IMR-90 (cell line): ENCODE measurements around the gene FXN. TPM values are rescaled to one million over a fixed set of nuclear protein-coding genes. Genes with fewer than 3 reads are reported as not detected.

Experiments
- ATAC-seq: fragments of 200-7000 bp; cut with Tn5 transposase; 2 replicates; pipeline ENCODE4 v1.9.1; 2020; ENCODE audit warnings: low read depth, mild to moderate bottlenecking, moderate library complexity
- BruUV-seq: library from RNA; stranded (reverse); fragments of 400-500 nt; replicated peaks from 2 replicates; lab custom pipeline; 2021; lab: Mats Ljungman, UMichigan
- CTCF ChIA-PET: fragments of 300-600 bp; formaldehyde crosslinking; extraction: SDS; loops from one replicate; lab custom pipeline; 2021; ENCODE audit warnings: antibody characterized with exemption; lab: Yijun Ruan, JAX
- POLR2A ChIA-PET: fragments of 300-600 bp; sonication (Branson Sonifier 250); formaldehyde crosslinking; loops from one replicate; lab custom pipeline; 2022; ENCODE audit warnings: antibody characterized with exemption; ENCODE audit not compliant: unreplicated experiment; lab: Charles Lee
- DNase-seq: peaks from one replicate; pipeline ENCODE4 v3.0.0; 2013
- H2AFZ ChIP-seq: replicated peaks from 2 replicates; pipeline ENCODE3; 2013; ENCODE audit warnings: low read length, mild to moderate bottlenecking; ENCODE audit not compliant: poor library complexity
- H2AK5ac ChIP-seq: 2 replicates; pipeline ENCODE4 v1.6.1; 2013; ENCODE audit warnings: low read depth, low read length, inconsistent platforms
- H2AK9ac ChIP-seq: replicated peaks from 2 replicates; pipeline ENCODE3; 2013; ENCODE audit warnings: mild to moderate bottlenecking, low read depth, low read length, moderate library complexity; ENCODE audit not compliant: poor library complexity
- H2BK120ac ChIP-seq: 2 replicates; pipeline ENCODE4 v1.6.1; 2013; ENCODE audit warnings: low read depth, low read length, inconsistent platforms
- H2BK15ac ChIP-seq: 3 replicates; pipeline ENCODE4 v1.6.1; 2013; ENCODE audit warnings: low read depth, low read length, inconsistent platforms
- H2BK20ac ChIP-seq: 2 replicates; pipeline ENCODE4 v1.6.1; 2013; ENCODE audit warnings: low read depth, mild to moderate bottlenecking, inconsistent platforms, low read length, moderate library complexity
- H2BK5ac ChIP-seq: 2 replicates; pipeline ENCODE4 v1.6.1; 2013; ENCODE audit warnings: mild to moderate bottlenecking, low read depth, low read length, inconsistent platforms; ENCODE audit not compliant: poor library complexity, severe bottlenecking
- H3K14ac ChIP-seq: replicated peaks from 2 replicates; pipeline ENCODE4 v1.6.1; 2013; ENCODE audit warnings: low read depth, low read length, inconsistent platforms
- H3K18ac ChIP-seq: 2 replicates; pipeline ENCODE4 v1.6.1; 2013; ENCODE audit warnings: low read depth, low read length, control low read depth
- H3K23ac ChIP-seq: 2 replicates; pipeline ENCODE4 v1.6.1; 2013; ENCODE audit warnings: low read depth, low read length, inconsistent platforms
- H3K27ac ChIP-seq: 2 replicates; pipeline ENCODE4 v1.5.1; 2013; ENCODE audit warnings: mild to moderate bottlenecking, control low read depth, low read length; ENCODE audit not compliant: insufficient read depth
- H3K27me3 ChIP-seq: 2 replicates; pipeline ENCODE4 v1.6.1; 2013; ENCODE audit warnings: low read length; ENCODE audit not compliant: control insufficient read depth, insufficient read depth
- H3K36me3 ChIP-seq: 2 replicates; pipeline ENCODE4 v1.6.1; 2013; ENCODE audit warnings: low read length, mixed read lengths; ENCODE audit not compliant: control insufficient read depth, insufficient read depth
- H3K4ac ChIP-seq: 2 replicates; pipeline ENCODE4 v1.6.1; 2013; ENCODE audit warnings: low read depth, low read length, inconsistent platforms
- H3K4me1 ChIP-seq: 2 replicates; pipeline ENCODE4 v1.6.1; 2013; ENCODE audit warnings: low read length, mixed read lengths; ENCODE audit not compliant: control insufficient read depth, insufficient read depth
- H3K4me2 ChIP-seq: 2 replicates; pipeline ENCODE4 v1.6.1; 2013; ENCODE audit warnings: low read depth, mild to moderate bottlenecking, control low read depth, low read length, moderate library complexity
- H3K4me3 ChIP-seq: 2 replicates; pipeline ENCODE4 v1.5.1; 2013; ENCODE audit warnings: low read depth, mild to moderate bottlenecking, control low read depth, low read length, moderate library complexity; ENCODE audit not compliant: insufficient read depth
- H3K56ac ChIP-seq: 2 replicates; pipeline ENCODE4 v1.6.1; 2013; ENCODE audit warnings: low read length, inconsistent platforms; ENCODE audit not compliant: insufficient read depth; ENCODE audit errors: extremely low read depth
- H3K79me1 ChIP-seq, 2 experiments: 2 replicates each; pipeline ENCODE4 v1.6.1; 2013; ENCODE audit warnings: low read length in 2 of 2, inconsistent platforms in 1 of 2, low read depth in 1 of 2
- H3K9ac ChIP-seq: 2 replicates; pipeline ENCODE4 v1.6.1; 2013; ENCODE audit warnings: low read depth, low read length, control low read depth
- H3K9me1 ChIP-seq: 2 replicates; pipeline ENCODE4 v1.6.1; 2013; ENCODE audit warnings: low read length, inconsistent platforms; ENCODE audit not compliant: insufficient read depth
- H3K9me3 ChIP-seq: 2 replicates; pipeline ENCODE4 v1.6.1; 2013; ENCODE audit warnings: low read length; ENCODE audit not compliant: control insufficient read depth, insufficient read depth
- H4K20me1 ChIP-seq: 2 replicates; pipeline ENCODE4 v1.6.1; 2013; ENCODE audit warnings: low read length, inconsistent platforms; ENCODE audit not compliant: insufficient read depth
- H4K5ac ChIP-seq: 2 replicates; pipeline ENCODE4 v1.6.1; 2013; ENCODE audit warnings: mild to moderate bottlenecking, low read depth, low read length, control low read depth
- H4K8ac ChIP-seq, 2 experiments: 2 replicates each; pipeline ENCODE4 v1.6.1; 2013; ENCODE audit warnings: low read depth in 2 of 2, low read length in 2 of 2, control low read depth in 1 of 2, inconsistent platforms in 1 of 2
- H4K91ac ChIP-seq: 2 replicates; pipeline ENCODE4 v1.6.1; 2013; ENCODE audit warnings: low read depth, low read length, inconsistent platforms; ENCODE audit not compliant: insufficient read depth
- BHLHE40 ChIP-seq: fragments of 150-350 bp; IDR thresholded peaks from 2 replicates; pipeline ENCODE4 v1.6.1; 2016; ENCODE audit warnings: mild to moderate bottlenecking, low read depth, low read length
- CEBPB ChIP-seq: IDR thresholded peaks from 2 replicates; pipeline ENCODE4 v1.6.1; 2012; ENCODE audit warnings: low read depth, low read length, improper control_type of control experiment
- CHD1 ChIP-seq: IDR thresholded peaks from 2 replicates; pipeline ENCODE4 v1.6.1; 2012; ENCODE audit warnings: low read depth, low read length, improper control_type of control experiment
- CTCF ChIP-seq: conservative IDR thresholded peaks from 2 replicates; pipeline ENCODE4 v1.5.1; 2012; ENCODE audit warnings: mild to moderate bottlenecking, low read depth, low read length, improper control_type of control experiment
- FOS ChIP-seq: fragments of 150-350 bp; IDR thresholded peaks from 2 replicates; pipeline ENCODE4 v1.6.1; 2016; ENCODE audit warnings: low read depth, low read length
- MAFK ChIP-seq: IDR thresholded peaks from 2 replicates; pipeline ENCODE4 v1.6.1; 2012; ENCODE audit warnings: low read depth, low read length, improper control_type of control experiment
- MAZ ChIP-seq: IDR thresholded peaks from 2 replicates; pipeline ENCODE4 v1.6.1; 2012; ENCODE audit warnings: low read depth, mild to moderate bottlenecking, low read length, improper control_type of control experiment, moderate library complexity, borderline replicate concordance
- MXI1 ChIP-seq: IDR thresholded peaks from 2 replicates; pipeline ENCODE4 v1.6.1; 2012; ENCODE audit warnings: low read depth, mild to moderate bottlenecking, low read length, moderate library complexity, borderline replicate concordance
- NFE2L2 ChIP-seq: fragments of 150-350 bp; IDR thresholded peaks from 2 replicates; pipeline ENCODE4 v1.6.1; 2016; ENCODE audit warnings: low read depth, mild to moderate bottlenecking, low read length
- POLR2A ChIP-seq: IDR thresholded peaks from 2 replicates; pipeline ENCODE4 v1.6.1; 2012; ENCODE audit warnings: mild to moderate bottlenecking, low read depth, low read length
- RCOR1 ChIP-seq: IDR thresholded peaks from 2 replicates; pipeline ENCODE4 v1.6.1; 2012; ENCODE audit warnings: mild to moderate bottlenecking, low read length, improper control_type of control experiment; ENCODE audit not compliant: insufficient replicate concordance
- SMC3 ChIP-seq: fragments of 150-350 bp; IDR thresholded peaks from 2 replicates; pipeline ENCODE4 v1.6.1; 2016; ENCODE audit warnings: low read depth, mild to moderate bottlenecking, antibody characterized with exemption, low read length, moderate library complexity
- USF2 ChIP-seq: fragments of 150-350 bp; IDR thresholded peaks from 2 replicates; pipeline ENCODE4 v1.6.1; 2017; ENCODE audit warnings: mild to moderate bottlenecking, antibody characterized with exemption, low read length, low read depth
- WGBS, 2 experiments: methylation state at CpG; one replicate each; pipeline versions ENCODE4 v1.1.5 to v1.1.7; 2013; ENCODE audit warnings: missing lambda C conversion rate in 2 of 2; ENCODE audit not compliant: insufficient read length in 1 of 2; ENCODE audit errors: extremely low coverage in 2 of 2; 5-methylcytosine and 5-hydroxymethylcytosine counted together
- dilution Hi-C: fragments of 300-500 bp; cut with HindIII; formaldehyde crosslinking; loops from one replicate; pipeline ENCODE4 v1.14.3; 2018; ENCODE audit warnings: low sequenced_read_pairs; ENCODE audit not compliant: unreplicated experiment
- in situ Hi-C: fragments of 300-500 bp; cut with MboI; formaldehyde crosslinking; loops from 3 replicates; pipeline ENCODE4 v1.14.3; 2019; ENCODE audit warnings: low sequenced_read_pairs, inconsistent platforms, mixed read lengths
- intact Hi-C: fragments of 100-400 bp; cut with micrococcal nuclease; formaldehyde crosslinking; loops from 2 replicates; pipeline ENCODE4 v1.10.0; 2022
- polyA plus RNA-seq, 3 experiments: library from polyadenylated mRNA; depleted of rRNA; stranded (reverse); fragments of >200 nt; gene quantifications; 2 replicates each; pipeline ENCODE4 v1.2.3, GENCODE V29; 2012; ENCODE audit warnings: low replicate concordance in 1 of 3
- total RNA-seq: library from RNA; depleted of rRNA; stranded (reverse); fragments of >200 nt; gene quantifications from 2 replicates; pipeline ENCODE4 v1.2.3, GENCODE V29; 2012
- TF ChIP-seq, protein P1 (sequence below): fragments of 150-350 bp; IDR thresholded peaks from 2 replicates; pipeline ENCODE4 v1.6.1; 2016; ENCODE audit warnings: low read depth, mild to moderate bottlenecking, low read length, moderate library complexity, borderline replicate concordance

The FXN gene
- total and polyA plus RNA-seq, 2 of the 4 experiments (the other 2 are of a cell fraction): 3.9 to 18.1 TPM

- H2BK15ac ChIP-seq: peak overlapping the region; percentile 98
- H2BK20ac ChIP-seq: peak overlapping the region; percentile 86
- H3K4ac ChIP-seq: peak overlapping the region; percentile 92
- ChIA-PET POLR2A (interaction anchor here (0.9 kb wide), 1 partner anchor 58 kb away, joined by 3 read pairs; no protein-coding TSS in a partner anchor), CTCF (interaction anchor here (1.0 to 1.8 kb wide), 4 partner anchors 58 to 80 kb away, joined by 3 to 6 read pairs (median 4); no protein-coding TSS in a partner anchor)
- DNase-seq: peak; percentile 84
- intact Hi-C loops: loop anchor here (1.0 to 5.0 kb wide), 4 partner anchors 27 to 85 kb away; partner anchors contain the start of gene FXN
- H2BK120ac ChIP-seq: peak overlapping the region; percentile 83
- peak overlapping the region; percentile 40 for H3K27ac ChIP-seq
- H4K5ac ChIP-seq: peak overlapping the region; percentile 47
- peaks cover 5% of the 10 kb centered on the region for H3K9me1 ChIP-seq
- no peaks in the 10 kb centered on the region for H4K20me1 ChIP-seq
- no peaks in the 10 kb centered on the region for H3K27me3 ChIP-seq
- H2BK5ac ChIP-seq: peak overlapping the region; percentile 37
- H3K79me1 ChIP-seq: peaks cover 5 to 10% of the 10 kb centered on the region in 2 experiments; a peak in 2 of 4 replicates
- WGBS, 2 experiments: 0% methylated on average over 2 of the region's 16 CpGs; no CpG with 5 or more reads in 1 of the 2 experiments
- peak overlapping the region; percentile 81 for H3K14ac ChIP-seq
- H3K56ac ChIP-seq: peak overlapping the region; percentile 67
- no peaks in the 10 kb centered on the region for H3K36me3 ChIP-seq
- H3K9me3 ChIP-seq: no peaks in the 10 kb centered on the region
- peak overlapping the region; percentile 86 for H3K4me2 ChIP-seq
- peak overlapping the region; percentile 70 to 82; a peak in 2 of 4 replicates for H4K8ac ChIP-seq
- 0 out of 2 replicates have a peak, but pooled peaks cover 3% of the 10 kb centered on the region for H3K4me1 ChIP-seq
- H3K23ac ChIP-seq: peak overlapping the region; percentile 88
- ATAC-seq: peak; percentile 59
- peak overlapping the region; percentile 94 for H2AFZ ChIP-seq
- H2AK9ac ChIP-seq: peak overlapping the region; percentile 92
- peak overlapping the region; percentile 85 for H2AK5ac ChIP-seq
- H4K91ac ChIP-seq: peak overlapping the region; percentile 90
- in situ Hi-C loops: no loop called here
- dilution Hi-C loops: no loop called here
- peak overlapping the region; percentile 52 for H3K9ac ChIP-seq
- no TSS peak for BruUV-seq
- peak overlapping the region; percentile 78 for H3K4me3 ChIP-seq
- H3K18ac ChIP-seq: peak overlapping the region; percentile 58
- TF ChIP-seq BHLHE40: no peak
- no peak for TF ChIP-seq RCOR1
- no peak for TF ChIP-seq CHD1
- TF ChIP-seq SMC3: no peak
- TF ChIP-seq MAFK: no peak
- no peak for TF ChIP-seq FOS
- TF ChIP-seq, protein P1, sequence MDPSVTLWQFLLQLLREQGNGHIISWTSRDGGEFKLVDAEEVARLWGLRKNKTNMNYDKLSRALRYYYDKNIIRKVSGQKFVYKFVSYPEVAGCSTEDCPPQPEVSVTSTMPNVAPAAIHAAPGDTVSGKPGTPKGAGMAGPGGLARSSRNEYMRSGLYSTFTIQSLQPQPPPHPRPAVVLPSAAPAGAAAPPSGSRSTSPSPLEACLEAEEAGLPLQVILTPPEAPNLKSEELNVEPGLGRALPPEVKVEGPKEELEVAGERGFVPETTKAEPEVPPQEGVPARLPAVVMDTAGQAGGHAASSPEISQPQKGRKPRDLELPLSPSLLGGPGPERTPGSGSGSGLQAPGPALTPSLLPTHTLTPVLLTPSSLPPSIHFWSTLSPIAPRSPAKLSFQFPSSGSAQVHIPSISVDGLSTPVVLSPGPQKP: no peak
- no peak for TF ChIP-seq NFE2L2
- no peak for TF ChIP-seq POLR2A
- no peak for TF ChIP-seq MAZ
- no peak for TF ChIP-seq USF2
- no peak for TF ChIP-seq CTCF
- TF ChIP-seq CEBPB: no peak
- TF ChIP-seq MXI1: 0 out of 2 replicates have a peak, but pooled peaks have one; percentile 12
Measured at GRCh38 chr9:69122549-69123141, 87.1 kb downstream of the FXN start.
